ENCODE results near the gene BMPR1B.

Gene BMPR1B

GRCh38 chr4:95013236-95013635 lies 255.5 kb downstream of the BMPR1B start:
- TF ChIP-seq, protein P1, sequence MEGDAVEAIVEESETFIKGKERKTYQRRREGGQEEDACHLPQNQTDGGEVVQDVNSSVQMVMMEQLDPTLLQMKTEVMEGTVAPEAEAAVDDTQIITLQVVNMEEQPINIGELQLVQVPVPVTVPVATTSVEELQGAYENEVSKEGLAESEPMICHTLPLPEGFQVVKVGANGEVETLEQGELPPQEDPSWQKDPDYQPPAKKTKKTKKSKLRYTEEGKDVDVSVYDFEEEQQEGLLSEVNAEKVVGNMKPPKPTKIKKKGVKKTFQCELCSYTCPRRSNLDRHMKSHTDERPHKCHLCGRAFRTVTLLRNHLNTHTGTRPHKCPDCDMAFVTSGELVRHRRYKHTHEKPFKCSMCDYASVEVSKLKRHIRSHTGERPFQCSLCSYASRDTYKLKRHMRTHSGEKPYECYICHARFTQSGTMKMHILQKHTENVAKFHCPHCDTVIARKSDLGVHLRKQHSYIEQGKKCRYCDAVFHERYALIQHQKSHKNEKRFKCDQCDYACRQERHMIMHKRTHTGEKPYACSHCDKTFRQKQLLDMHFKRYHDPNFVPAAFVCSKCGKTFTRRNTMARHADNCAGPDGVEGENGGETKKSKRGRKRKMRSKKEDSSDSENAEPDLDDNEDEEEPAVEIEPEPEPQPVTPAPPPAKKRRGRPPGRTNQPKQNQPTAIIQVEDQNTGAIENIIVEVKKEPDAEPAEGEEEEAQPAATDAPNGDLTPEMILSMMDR (IDR thresholded peaks at IDR 0.05; ENCODE audit: low read depth, low read length) = no peak
- no peak for DNase-seq (ENCODE audit: extremely low read depth, low read depth)

- no peak for DNase-seq (ENCODE audit: extremely low read depth, low read depth)
These were observed 256.3 kb downstream of the BMPR1B start for GRCh38 chr4:95014068-95014467.

GRCh38 chr4:95017305-95018064 lies 259.7 kb downstream of the BMPR1B start:
- TF ChIP-seq, protein P1 (IDR thresholded peaks at IDR 0.05; ENCODE audit: low read depth, low read length) = no peak
- DNase-seq (ENCODE audit: extremely low read depth, low read depth) = no peak

More at GRCh38 chr4:95014068-95014467, 256.3 kb downstream of the BMPR1B start:
- TF ChIP-seq, protein P1 (IDR thresholded peaks at IDR 0.05; ENCODE audit: low read depth, low read length) = no peak

DNA sequence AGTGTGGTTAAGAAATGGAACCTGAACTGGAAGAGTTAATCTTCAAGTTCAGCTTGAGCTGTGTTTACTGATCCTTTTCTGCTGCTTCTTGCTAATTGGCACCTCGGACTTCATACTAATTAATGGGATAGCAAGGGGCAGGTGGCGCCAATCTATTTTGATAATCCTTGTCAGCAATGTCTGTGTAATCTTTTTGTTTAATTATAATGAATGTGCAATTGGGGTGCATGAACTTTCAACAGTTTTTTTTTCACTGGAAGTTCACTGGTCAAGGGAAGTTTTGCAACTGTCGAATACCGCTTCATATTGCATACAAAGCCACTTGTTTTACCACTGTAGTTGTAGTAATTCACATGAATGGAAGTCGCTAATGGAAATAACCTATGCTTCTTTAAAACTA lies 261.0 kb downstream of the BMPR1B start:
- DNase-seq (ENCODE audit: extremely low read depth, low read depth) = no peak
- TF ChIP-seq, protein P1 (IDR thresholded peaks at IDR 0.05; ENCODE audit: low read depth, low read length) = no peak

DNA sequence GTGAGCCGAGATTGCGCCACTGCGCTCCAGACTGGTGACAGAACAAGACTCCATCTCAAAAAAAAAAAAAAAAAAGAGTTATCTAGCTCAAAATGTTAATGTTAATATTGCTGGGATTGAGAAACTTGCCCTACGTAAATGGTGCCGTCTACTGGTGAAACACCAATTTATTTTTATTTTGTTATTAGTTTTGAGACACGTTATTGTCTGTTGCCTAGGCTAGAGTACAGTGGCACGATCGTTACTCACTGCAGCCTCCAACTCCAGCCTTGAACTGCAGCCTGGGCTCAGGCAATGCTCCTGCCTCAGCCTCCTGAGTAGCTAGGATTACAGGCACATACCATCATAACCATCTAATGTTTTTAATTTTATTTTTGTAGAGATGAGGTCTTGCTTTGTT lies 262.8 kb downstream of the BMPR1B start:
- DNase-seq (ENCODE audit: extremely low read depth, low read depth) = no peak
- TF ChIP-seq, protein P1 (IDR thresholded peaks at IDR 0.05; ENCODE audit: low read depth, low read length) = no peak

DNA sequence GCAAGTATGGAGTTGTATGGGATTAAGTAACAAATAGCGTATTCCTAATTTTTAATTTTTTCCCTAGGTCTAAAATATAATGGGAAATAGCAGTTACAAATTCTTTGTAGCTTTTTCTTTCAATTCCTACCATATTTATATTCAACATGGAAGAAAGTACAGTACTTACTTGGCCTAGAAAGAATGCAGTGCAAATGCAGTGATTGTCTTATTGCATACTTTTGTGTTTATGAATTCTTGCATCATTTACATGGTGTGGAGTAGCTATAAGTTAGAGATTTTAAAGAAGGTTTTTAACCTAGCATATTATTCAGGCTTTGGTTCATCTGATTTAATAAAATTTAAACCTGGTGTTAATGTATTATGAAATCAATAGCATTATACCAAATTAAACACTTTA lies 263.3 kb downstream of the BMPR1B start:
- TF ChIP-seq, protein P1 (IDR thresholded peaks at IDR 0.05; ENCODE audit: low read depth, low read length) = no peak
- DNase-seq (ENCODE audit: extremely low read depth, low read depth) = no peak

DNA sequence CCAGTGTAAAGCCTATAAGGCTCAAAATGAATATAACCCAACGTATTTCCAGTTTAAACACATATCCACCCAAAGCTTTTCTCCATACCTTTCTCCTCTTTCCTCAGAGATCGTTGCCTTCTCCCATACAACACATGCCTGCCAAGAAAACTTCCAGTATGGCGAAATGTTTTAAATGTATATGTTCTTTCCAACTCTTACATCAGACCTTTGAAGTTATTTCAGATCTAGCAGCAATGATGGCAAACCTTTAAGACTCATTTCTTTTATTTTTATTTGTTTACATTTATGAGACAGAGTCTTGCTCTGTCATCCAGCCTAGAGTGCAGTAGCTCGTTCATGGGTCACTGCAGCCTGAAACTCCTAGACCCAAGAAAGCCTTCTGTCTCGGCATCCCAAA lies 265.4 kb downstream of the BMPR1B start:
- TF ChIP-seq, protein P1 (IDR thresholded peaks at IDR 0.05; ENCODE audit: low read depth, low read length) = no peak
- no peak for DNase-seq (ENCODE audit: extremely low read depth, low read depth)
